ENCODE data around the gene ATXN1L.
"Not testable (repeated sequence)": the region's sequence is repeated elsewhere in the genome, so short reads cannot be mapped to it uniquely, and the experiment has no call there.

ATXN1L gene

DNA sequence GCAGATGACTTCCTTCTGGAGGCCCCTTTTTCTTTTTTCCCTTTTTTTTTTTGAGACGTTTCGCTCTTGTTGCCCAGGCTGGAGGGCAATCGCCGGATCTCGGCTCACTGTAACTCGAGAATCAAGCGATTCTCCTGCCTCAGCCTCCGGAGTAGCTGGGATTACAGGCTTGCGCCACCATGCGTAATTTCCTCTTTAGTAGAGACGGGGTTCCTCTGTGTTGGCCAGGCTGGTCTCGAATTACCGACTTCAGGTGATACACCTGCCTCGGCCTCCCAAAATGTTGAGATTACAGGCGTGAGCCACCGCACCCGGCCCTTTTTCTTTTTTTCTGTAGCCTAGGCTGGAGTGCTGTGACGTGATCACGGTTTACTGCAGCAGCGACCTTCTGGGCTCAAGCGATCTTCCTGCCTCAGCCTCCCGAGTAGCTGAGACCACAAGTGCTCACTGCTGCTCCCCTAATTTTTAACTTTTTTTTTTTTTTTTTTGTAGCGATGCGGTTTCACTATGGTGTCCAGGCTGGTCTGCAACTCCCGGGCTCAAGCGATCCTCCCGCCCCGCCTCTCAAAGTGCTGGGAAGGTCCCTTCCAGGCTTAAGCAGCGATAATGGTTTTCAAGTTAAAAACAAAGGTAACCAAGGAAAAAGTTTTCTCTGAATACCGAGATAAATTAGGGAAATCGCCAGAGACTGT lies 48.6 kb downstream of the ATXN1L start:
- DNase-seq (ENCODE audit: low read depth in 2 of 2), result peak in 1 of 2 donors; percentile 4

DNA sequence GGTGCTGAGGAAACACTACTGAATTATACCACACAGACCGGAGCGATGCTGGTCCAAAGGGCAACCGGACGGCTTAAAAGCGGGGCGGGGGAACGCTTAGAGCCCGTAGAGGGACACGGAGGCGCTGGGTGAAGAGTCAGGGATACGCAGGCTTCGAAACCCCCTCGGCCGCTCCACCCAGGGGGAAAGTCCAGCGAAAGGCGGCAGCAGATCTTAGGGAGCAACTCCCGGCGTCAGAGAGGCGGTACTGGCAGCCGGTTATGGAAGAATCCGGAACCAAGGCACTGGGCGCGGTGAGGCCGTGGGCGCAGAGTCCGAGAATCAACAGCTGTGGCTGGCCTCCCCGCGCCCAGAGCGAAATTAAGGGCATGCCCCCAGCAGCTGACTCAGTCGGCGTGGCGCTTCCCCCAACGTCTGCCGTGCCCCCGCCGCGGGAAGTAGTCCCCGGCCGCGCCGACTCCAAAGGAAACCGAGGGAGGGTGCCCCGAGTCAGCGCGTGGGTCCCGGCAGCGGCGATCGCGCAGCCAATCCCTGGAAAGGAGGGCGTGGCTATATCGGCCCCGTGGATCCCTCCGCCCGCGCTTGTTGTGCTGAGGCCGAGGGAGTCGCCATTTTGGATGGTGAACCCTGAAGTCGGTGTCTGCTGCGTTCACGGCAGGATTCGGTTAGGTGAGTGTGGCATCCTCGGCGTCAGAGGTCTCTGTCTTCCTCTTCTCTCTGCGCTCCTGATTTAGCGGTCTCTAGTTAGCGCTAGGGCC lies 49.3 kb downstream of the ATXN1L start, which contains the start of gene IST1:
Gene IST1, plus strand, starts transcription at position 611 of the 758 bp plus-strand sequence. CDS start 20,110 bp downstream, outside the sequence.
- DNase-seq (ENCODE audit: low read depth in 2 of 2), result peak; percentile 98

DNA sequence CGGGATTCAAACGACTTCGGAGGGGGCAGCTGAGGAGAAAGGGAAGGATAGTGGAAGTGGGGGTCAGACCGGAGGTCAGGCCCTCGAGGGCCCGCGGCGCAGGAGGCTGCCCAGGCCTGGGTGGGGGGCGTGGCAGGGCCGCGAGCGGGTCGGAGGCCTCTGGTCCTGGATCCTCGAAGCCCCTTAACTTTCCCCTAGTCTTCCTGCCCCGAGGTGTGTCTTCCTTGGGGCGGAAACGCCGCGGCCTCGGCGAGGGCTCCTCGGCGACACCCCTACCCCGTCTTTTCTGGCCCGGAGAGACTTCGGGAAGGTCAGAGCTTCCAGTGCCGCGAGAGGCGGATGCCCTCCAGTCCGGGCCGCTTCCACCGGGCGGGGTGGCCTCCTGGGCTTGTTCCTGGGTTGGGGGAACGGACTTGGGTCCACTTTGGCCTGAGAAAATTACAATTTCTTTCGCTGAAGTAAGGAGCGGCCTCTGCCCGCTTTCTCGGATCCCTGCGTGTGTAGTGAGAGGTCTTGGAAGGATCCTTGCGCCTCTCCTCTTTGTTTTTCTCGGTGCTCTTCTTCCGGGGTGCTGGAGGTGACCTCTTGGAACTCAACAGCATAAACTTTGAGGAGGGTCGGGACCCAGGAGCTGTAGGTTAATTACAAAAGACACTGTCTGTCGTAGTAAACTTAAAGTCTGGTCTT lies 50.0 kb downstream of the ATXN1L start:
- DNase-seq (ENCODE audit: low read depth in 2 of 2), result no peak

DNA sequence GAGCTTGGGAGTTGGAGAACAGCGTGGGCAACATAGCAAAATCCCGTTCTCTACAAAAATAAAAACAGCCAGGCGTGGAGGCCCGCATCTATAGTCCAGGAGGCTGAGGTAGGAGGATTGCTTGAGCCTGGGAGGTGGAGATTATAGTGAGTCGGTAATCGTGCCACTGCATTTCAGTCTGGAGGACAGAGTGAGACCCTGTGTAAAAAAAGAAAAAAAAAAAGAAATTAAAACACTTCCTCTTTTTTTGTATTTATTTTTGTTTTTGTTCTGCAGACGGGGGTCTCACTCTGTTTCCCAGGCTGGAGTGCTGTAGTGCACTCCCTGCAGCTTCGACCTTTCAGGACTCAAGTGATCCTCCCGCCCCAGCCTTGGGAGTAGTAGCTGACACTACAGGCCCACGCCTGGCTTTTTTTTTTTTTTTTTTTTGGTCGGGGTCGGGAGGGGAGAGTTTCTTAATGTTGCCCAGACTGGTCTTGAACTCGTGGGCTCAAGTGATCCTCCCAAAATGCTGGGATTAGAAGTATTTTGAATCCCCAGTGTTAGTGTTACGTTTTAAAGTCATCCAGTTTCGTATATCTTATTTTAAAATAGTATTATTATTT lies 51.1 kb downstream of the ATXN1L start:
- no peak for DNase-seq (ENCODE audit: low read depth in 2 of 2)

GRCh38 chr16:71899171-71899570 lies 53.4 kb downstream of the ATXN1L start:
- no peak for DNase-seq (ENCODE audit: low read depth in 2 of 2)

- DNase-seq (ENCODE audit: low read depth in 2 of 2), result no peak
These were observed 57.0 kb downstream of the ATXN1L start for GRCh38 chr16:71902656-71903365.

DNA sequence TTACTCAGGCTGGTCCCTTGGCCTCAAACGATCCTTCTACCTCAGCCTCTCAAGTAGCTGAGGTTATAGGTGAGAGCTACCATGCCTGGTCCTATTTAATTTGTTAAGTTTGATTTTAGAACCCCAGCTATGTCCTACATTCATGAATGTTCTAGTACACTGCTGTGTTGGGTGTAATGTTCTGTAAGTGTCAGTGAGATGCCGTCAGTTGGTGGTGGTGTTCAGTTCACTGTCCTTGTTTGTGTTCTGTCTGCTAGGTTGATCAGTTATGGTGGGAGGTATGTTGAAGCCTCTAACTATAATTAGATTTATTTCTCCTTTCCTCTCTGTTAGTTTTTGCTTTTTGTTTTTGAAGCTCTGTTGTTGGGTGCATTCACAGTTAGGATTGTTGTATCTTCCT lies 57.8 kb downstream of the ATXN1L start:
- no peak for DNase-seq (ENCODE audit: low read depth in 2 of 2)

DNA sequence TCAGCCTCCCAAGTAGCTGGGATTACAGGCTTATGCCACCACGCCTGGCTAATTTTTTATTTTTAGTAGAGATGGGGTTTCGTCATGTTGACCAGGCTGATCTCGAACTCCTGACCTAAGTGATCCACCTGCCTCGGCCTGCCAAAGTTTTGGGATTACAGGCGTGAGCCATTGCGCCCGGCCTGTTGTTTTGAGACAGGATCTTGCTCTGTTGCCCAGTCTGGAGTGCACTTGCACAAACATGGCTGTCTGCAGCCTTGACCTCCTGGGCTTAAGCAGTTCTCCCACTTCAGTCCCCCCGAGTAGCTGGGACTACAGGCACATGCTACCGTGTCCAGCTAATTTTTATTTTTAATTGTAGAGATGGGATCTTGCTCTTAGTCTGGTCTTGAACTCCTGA lies 58.5 kb downstream of the ATXN1L start:
- DNase-seq (ENCODE audit: low read depth in 2 of 2), result no peak

DNA sequence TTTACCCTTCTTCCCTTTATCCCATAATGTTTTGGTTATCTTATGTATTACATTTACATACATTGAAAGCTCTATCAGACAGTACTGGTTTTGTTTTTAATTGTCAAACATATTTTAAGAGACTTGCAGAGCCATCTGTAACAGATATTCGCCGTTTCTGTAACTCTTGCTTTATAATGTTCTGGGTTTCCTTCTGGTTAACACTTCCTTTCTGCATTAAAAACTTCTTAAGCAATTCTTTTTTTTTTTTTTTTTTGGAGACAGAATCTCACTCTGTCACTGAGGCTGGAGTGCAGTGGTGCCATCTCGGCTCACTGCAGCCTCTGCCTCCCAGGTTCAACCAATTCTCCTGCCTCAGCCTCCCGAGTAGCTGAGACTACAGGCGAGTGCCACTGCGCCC lies 60.0 kb downstream of the ATXN1L start:
- DNase-seq (ENCODE audit: low read depth in 2 of 2), result not testable (repeated sequence)

All from stimulated activated CD8-positive, alpha-beta memory T cell treated with anti-CD3 and anti-CD28 coated beads, Interleukin-15, amount 100 ng/mL, for 48 hours (primary cell).